Vagina (tissue), 2 donors: ENCODE results near the gene SPATA9. TPM values are rescaled to one million over a fixed set of nuclear protein-coding genes. Genes with fewer than 3 reads are reported as not detected.

Experiments used
- DNase-seq, 2 donors: peaks; one replicate each; pipeline ENCODE4 v3.0.0-alpha.2; 2017; ENCODE audit errors: extremely low spot score in 2 of 2
- H3K27ac ChIP-seq: fragments of 200-600 bp; sonication (generic); one replicate; pipeline ENCODE4 v1.5.1; 2019
- H3K27me3 ChIP-seq: fragments of 200-600 bp; sonication (generic); one replicate; pipeline ENCODE4 v1.5.1; 2019
- H3K36me3 ChIP-seq, 2 donors: fragments of 200-600 bp; sonication (generic); one replicate each; pipeline ENCODE4 v1.5.1; 2017 to 2019
- H3K4me1 ChIP-seq: fragments of 200-600 bp; sonication (generic); one replicate; pipeline ENCODE4 v1.5.1; 2019
- H3K4me3 ChIP-seq, 2 donors: fragments of 200-600 bp; sonication (generic); 1 replicate in 1 of 2; 2 replicates in 1 of 2; pipeline ENCODE4 v1.5.1; 2016 to 2019
- H3K9me3 ChIP-seq: fragments of 200-600 bp; sonication (generic); one replicate; pipeline ENCODE4 v1.5.1; 2019
- CTCF ChIP-seq, 3 experiments: fragments of 450-650 bp in 2 of 3; fragments of 200-600 bp in 1 of 3; sonication (generic) in 1 of 3; IDR thresholded peaks; one replicate each; pipeline ENCODE4 v1.5.1; 2017 to 2019; ENCODE audit warnings: antibody characterized with exemption in 3 of 3, mild to moderate bottlenecking in 2 of 3, moderate library complexity in 2 of 3
- POLR2A ChIP-seq, 2 donors: fragments of 450-650 bp; IDR thresholded peaks; one replicate each; pipeline ENCODE4 v1.6.1; 2017; ENCODE audit warnings: antibody characterized with exemption in 2 of 2, mild to moderate bottlenecking in 2 of 2, moderate library complexity in 2 of 2
- POLR2AphosphoS5 ChIP-seq, 2 donors: sonication (generic); formaldehyde crosslinking; IDR thresholded peaks; one replicate each; pipeline ENCODE4 v1.9.0; 2017; ENCODE audit warnings: antibody characterized with exemption in 2 of 2, mild to moderate bottlenecking in 2 of 2, low read depth in 1 of 2; ENCODE audit not compliant: insufficient read depth in 1 of 2
- intact Hi-C: fragments of 100-400 bp; cut with DNase I; formaldehyde crosslinking; loops from one replicate; pipeline ENCODE4 v1.15.1; 2023
- total RNA-seq: library from RNA; depleted of rRNA; stranded (reverse); fragments of >200 nt; gene quantifications from one replicate; pipeline ENCODE4 v1.2.3, GENCODE V29; 2016

Gene SPATA9
- total RNA-seq, 1 donor from 2014 or later, result not detected

- DNase-seq, result no peak
- Histone ChIP-seq H3K4me3 (no peak overlapping the region), H3K9me3 (no peaks in the 10 kb centered on the region), H3K36me3 (no peaks in the 10 kb centered on the region), H3K27ac (no peak overlapping the region), H3K4me1 (no peaks in the 10 kb centered on the region), H3K27me3 (no peaks in the 10 kb centered on the region)
- TF ChIP-seq CTCF (IDR thresholded peaks at IDR 0.05) (no peak), POLR2AphosphoS5 (IDR thresholded peaks at IDR 0.05; ENCODE audit: insufficient read depth in 1 of 2, low read depth in 1 of 2) (no peak), POLR2A (IDR thresholded peaks at IDR 0.05) (no peak)
- intact Hi-C loops, result no loop called here
These were observed 37.4 kb upstream of the SPATA9 start for GRCh38 chr5:95720094-95720786.

- Histone ChIP-seq H3K4me1 (no peaks in the 10 kb centered on the region), H3K4me3 (no peak overlapping the region), H3K9me3 (no peaks in the 10 kb centered on the region), H3K27me3 (no peaks in the 10 kb centered on the region), H3K36me3 (no peaks in the 10 kb centered on the region), H3K27ac (no peak overlapping the region)
- intact Hi-C loops, result no loop called here
- no peak for DNase-seq
- TF ChIP-seq POLR2AphosphoS5 (IDR thresholded peaks at IDR 0.05; ENCODE audit: insufficient read depth in 1 of 2, low read depth in 1 of 2), result no peak
These were observed 35.9 kb upstream of the SPATA9 start for GRCh38 chr5:95718738-95719137.

GRCh38 chr5:95718203-95718602, 35.4 kb upstream of the SPATA9 start:
- intact Hi-C loops, result no loop called here
- Histone ChIP-seq H3K27ac (no peak overlapping the region), H3K27me3 (no peaks in the 10 kb centered on the region), H3K9me3 (no peaks in the 10 kb centered on the region), H3K4me3 (no peak overlapping the region), H3K36me3 (no peaks in the 10 kb centered on the region), H3K4me1 (no peaks in the 10 kb centered on the region)
- TF ChIP-seq CTCF (IDR thresholded peaks at IDR 0.05), result no peak
- no peak for TF ChIP-seq POLR2AphosphoS5 (IDR thresholded peaks at IDR 0.05; ENCODE audit: insufficient read depth in 1 of 2, low read depth in 1 of 2)
- no peak for TF ChIP-seq POLR2A (IDR thresholded peaks at IDR 0.05)
- DNase-seq, result no peak

GRCh38 chr5:95717439-95717838, 34.6 kb upstream of the SPATA9 start:
- no peak overlapping the region for H3K27ac ChIP-seq
- H3K36me3 ChIP-seq, result no peaks in the 10 kb centered on the region
- TF ChIP-seq POLR2A (IDR thresholded peaks at IDR 0.05) (no peak), POLR2AphosphoS5 (IDR thresholded peaks at IDR 0.05; ENCODE audit: insufficient read depth in 1 of 2, low read depth in 1 of 2) (no peak), CTCF (IDR thresholded peaks at IDR 0.05) (no peak)
- no peaks in the 10 kb centered on the region for H3K27me3 ChIP-seq
- no peaks in the 10 kb centered on the region for H3K4me1 ChIP-seq
- no peak for DNase-seq
- no peaks in the 10 kb centered on the region for H3K9me3 ChIP-seq
- H3K4me3 ChIP-seq, result no peak overlapping the region
- intact Hi-C loops, result no loop called here

- TF ChIP-seq POLR2AphosphoS5 (IDR thresholded peaks at IDR 0.05; ENCODE audit: insufficient read depth in 1 of 2, low read depth in 1 of 2) (no peak), CTCF (IDR thresholded peaks at IDR 0.05) (no peak), POLR2A (IDR thresholded peaks at IDR 0.05) (no peak)
- DNase-seq, result no peak
- peaks cover 4% of the 10 kb centered on the region for H3K4me1 ChIP-seq
- no peaks in the 10 kb centered on the region for H3K36me3 ChIP-seq
- no peaks in the 10 kb centered on the region for H3K9me3 ChIP-seq
- no peak overlapping the region for H3K4me3 ChIP-seq
- H3K27ac ChIP-seq, result no peak overlapping the region
- H3K27me3 ChIP-seq, result no peaks in the 10 kb centered on the region
- intact Hi-C loops, result no loop called here
These were observed 33.1 kb upstream of the SPATA9 start for GRCh38 chr5:95715799-95716461.
